Measurements from ENCODE around the gene MIB2.

The MIB2 gene

DNA sequence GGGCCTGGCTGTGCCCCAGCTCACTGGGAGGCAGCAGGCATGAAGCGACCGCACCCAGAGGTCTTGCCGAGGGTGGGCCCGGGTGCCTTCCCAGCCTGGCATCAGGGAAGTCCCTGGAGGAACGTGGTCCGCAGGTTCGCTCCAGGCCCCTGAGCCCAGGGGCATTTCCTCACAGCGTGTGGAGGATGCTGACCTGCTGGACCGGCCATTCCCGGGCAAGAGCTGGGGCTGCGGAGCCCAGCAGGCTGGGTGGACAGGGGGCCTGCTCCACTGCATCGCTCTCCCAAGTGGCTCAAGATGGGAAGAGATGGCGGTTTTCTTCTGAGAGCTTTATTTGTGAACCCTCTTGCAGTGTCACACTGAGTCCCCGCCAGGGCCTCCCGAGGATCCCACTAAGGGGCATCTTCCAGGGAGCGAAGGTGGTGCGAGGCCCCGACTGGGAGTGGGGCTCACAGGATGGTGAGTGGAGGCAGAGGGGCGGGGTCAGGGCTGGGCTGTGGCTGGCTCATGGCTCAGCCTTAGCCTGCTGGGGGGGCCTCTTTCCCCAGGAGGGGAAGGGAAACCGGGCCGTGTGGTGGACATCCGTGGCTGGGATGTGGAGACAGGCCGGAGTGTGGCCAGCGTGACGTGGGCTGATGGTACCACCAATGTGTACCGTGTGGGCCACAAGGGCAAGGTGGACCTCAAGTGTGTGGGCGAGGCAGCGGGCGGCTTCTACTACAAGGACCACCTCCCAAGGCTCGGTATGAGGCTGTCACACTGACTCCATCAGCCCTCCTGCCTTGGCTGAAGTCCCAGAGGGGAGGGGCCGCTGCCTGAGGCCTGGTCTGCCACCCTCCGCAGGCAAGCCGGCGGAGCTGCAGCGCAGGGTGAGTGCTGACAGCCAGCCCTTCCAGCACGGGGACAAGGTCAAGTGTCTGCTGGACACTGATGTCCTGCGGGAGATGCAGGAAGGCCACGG is 9.4 kb downstream of the MIB2 start:
- Histone ChIP-seq H3K4me1 (ENCODE audit: control insufficient read depth, insufficient read depth, low read length) (no peaks in the 10 kb centered on the region), H3K4me3 (ENCODE audit: low read depth, low read length) (no peak overlapping the region), H3K9me3 (ENCODE audit: control insufficient read depth, insufficient read depth, low read depth, low read length) (no peaks in the 10 kb centered on the region), H3K9ac (ENCODE audit: low read length) (no peak overlapping the region), H3K27ac (ENCODE audit: low read depth, low read length) (no peak overlapping the region), H3K36me3 (ENCODE audit: control insufficient read depth, insufficient read depth, low read length) (no peaks in the 10 kb centered on the region; the same call in 1 of the 2 replicates), H3K27me3 (ENCODE audit: control insufficient read depth, insufficient read depth, low read length) (no peaks in the 10 kb centered on the region)

DNA sequence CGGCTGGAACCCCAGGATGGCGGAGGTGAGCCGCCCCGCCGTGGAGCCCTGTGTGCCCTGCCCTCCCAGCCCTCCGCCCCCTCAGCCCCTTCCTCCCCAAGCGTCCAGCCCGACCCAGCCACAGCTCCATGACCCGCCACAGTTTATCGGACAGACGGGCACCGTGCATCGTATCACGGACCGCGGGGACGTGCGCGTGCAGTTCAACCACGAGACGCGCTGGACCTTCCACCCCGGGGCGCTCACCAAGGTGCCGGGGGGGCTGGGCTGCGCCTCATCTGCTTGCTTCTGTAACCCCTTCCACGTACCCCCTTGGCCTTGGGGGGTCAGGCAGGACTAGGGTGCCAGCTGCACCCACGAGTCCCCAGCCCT is 10.1 kb downstream of the MIB2 start:
- no peaks in the 10 kb centered on the region for H3K27me3 ChIP-seq (ENCODE audit: control insufficient read depth, insufficient read depth, low read length)
- no peaks in the 10 kb centered on the region for H3K4me1 ChIP-seq (ENCODE audit: control insufficient read depth, insufficient read depth, low read length)
- no peak overlapping the region for H3K9ac ChIP-seq (ENCODE audit: low read length)
- no peak overlapping the region for H3K4me3 ChIP-seq (ENCODE audit: low read depth, low read length)
- H3K9me3 ChIP-seq (ENCODE audit: control insufficient read depth, insufficient read depth, low read depth, low read length) = no peaks in the 10 kb centered on the region
- no peaks in the 10 kb centered on the region; the same call in 1 of the 2 replicates for H3K36me3 ChIP-seq (ENCODE audit: control insufficient read depth, insufficient read depth, low read length)
- H3K27ac ChIP-seq (ENCODE audit: low read depth, low read length) = no peak overlapping the region

GRCh38 chr1:1625824-1626206 is 10.5 kb downstream of the MIB2 start:
- Histone ChIP-seq H3K27ac (ENCODE audit: low read depth, low read length) (no peak overlapping the region), H3K36me3 (ENCODE audit: control insufficient read depth, insufficient read depth, low read length) (no peaks in the 10 kb centered on the region; the same call in 1 of the 2 replicates), H3K9ac (ENCODE audit: low read length) (no peak overlapping the region), H3K4me3 (ENCODE audit: low read depth, low read length) (no peak overlapping the region), H3K9me3 (ENCODE audit: control insufficient read depth, insufficient read depth, low read depth, low read length) (no peaks in the 10 kb centered on the region), H3K4me1 (ENCODE audit: control insufficient read depth, insufficient read depth, low read length) (no peaks in the 10 kb centered on the region), H3K27me3 (ENCODE audit: control insufficient read depth, insufficient read depth, low read length) (no peaks in the 10 kb centered on the region)

DNA sequence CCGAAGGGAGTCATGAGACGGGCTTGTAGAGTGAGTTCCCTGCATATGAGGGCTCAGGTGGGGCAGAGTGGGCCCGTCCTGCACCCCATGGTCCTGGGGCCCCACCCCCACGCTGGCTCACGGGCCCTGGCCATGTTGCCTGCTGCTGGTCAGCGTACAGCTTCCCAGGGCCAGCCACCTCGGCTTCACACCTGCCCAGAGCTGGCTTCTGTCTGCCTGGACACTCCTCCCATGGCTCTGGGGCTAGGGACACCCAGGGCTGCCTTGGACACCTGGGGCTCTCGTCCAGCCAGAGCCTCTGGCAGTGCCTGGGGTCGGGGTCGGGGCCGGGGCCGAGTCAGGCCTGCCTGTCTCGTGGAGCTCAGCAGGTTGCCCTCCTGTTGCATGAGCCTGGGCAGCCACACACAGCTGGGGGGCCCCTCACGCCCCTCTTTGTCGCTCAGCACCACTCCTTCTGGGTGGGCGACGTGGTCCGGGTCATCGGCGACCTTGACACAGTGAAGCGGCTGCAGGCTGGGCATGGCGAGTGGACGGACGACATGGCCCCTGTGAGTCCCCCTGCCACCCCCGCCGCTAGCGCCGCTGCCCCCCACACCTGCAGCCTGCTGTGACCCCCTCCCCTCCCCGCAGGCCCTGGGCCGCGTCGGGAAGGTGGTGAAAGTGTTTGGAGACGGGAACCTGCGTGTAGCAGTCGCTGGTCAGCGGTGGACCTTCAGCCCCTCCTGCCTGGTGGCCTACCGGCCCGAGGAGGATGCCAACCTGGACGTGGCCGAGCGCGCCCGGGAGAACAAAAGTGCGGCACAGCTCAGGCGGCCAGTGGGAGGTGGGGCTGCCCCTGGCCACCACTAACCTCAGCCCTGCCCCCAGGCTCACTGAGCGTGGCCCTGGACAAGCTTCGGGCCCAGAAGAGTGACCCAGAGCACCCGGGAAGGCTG is 11.2 kb downstream of the MIB2 start:
- Histone ChIP-seq H3K4me3 (ENCODE audit: low read depth, low read length) (no peak overlapping the region), H3K27ac (ENCODE audit: low read depth, low read length) (no peak overlapping the region), H3K9ac (ENCODE audit: low read length) (no peak overlapping the region)

DNA sequence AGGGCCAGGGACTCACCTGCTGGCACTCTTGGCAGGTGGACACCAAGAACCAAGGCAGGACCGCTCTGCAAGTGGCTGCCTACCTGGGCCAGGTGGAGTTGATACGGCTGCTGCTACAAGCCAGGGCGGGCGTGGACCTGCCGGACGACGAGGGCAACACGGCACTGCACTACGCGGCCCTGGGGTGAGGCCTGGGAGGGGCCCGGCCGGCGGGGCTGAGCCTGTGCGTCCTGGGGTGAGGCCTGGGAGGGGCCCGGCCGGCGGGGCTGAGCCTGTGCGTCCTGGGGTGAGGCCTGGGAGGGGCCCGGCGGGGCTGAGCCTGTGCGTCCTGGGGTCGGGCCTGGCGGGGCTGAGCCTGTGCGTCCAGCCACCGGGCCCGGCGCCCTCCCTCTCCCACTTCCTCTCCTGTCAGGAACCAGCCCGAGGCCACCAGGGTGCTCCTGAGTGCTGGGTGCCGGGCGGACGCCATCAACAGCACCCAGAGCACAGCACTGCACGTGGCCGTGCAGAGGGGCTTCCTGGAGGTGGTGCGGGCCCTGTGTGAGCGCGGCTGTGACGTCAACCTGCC is 12.0 kb downstream of the MIB2 start:
- Histone ChIP-seq H3K9ac (ENCODE audit: low read length) (no peak overlapping the region), H3K36me3 (ENCODE audit: control insufficient read depth, insufficient read depth, low read length) (no peaks in the 10 kb centered on the region; the same call in 1 of the 2 replicates), H3K9me3 (ENCODE audit: control insufficient read depth, insufficient read depth, low read depth, low read length) (no peaks in the 10 kb centered on the region), H3K27me3 (ENCODE audit: control insufficient read depth, insufficient read depth, low read length) (peaks cover 15% of the 10 kb centered on the region), H3K4me3 (ENCODE audit: low read depth, low read length) (no peak overlapping the region), H3K4me1 (ENCODE audit: control insufficient read depth, insufficient read depth, low read length) (no peaks in the 10 kb centered on the region), H3K27ac (ENCODE audit: low read depth, low read length) (no peak overlapping the region)

More for the DNA sequence above, 11.2 kb downstream of the MIB2 start:
- Histone ChIP-seq H3K9me3 (ENCODE audit: control insufficient read depth, insufficient read depth, low read depth, low read length) (no peaks in the 10 kb centered on the region), H3K27me3 (ENCODE audit: control insufficient read depth, insufficient read depth, low read length) (peaks cover 7% of the 10 kb centered on the region), H3K36me3 (ENCODE audit: control insufficient read depth, insufficient read depth, low read length) (no peaks in the 10 kb centered on the region; the same call in 1 of the 2 replicates), H3K4me1 (ENCODE audit: control insufficient read depth, insufficient read depth, low read length) (no peaks in the 10 kb centered on the region)

GRCh38 chr1:1627829-1628753 is 12.8 kb downstream of the MIB2 start:
- H3K4me1 ChIP-seq (ENCODE audit: control insufficient read depth, insufficient read depth, low read length) = no peaks in the 10 kb centered on the region
- H3K27ac ChIP-seq (ENCODE audit: low read depth, low read length) = no peak overlapping the region
- no peak overlapping the region for H3K9ac ChIP-seq (ENCODE audit: low read length)

GRCh38 chr1:1628754-1629429 is 13.6 kb downstream of the MIB2 start:
- Histone ChIP-seq H3K9me3 (ENCODE audit: control insufficient read depth, insufficient read depth, low read depth, low read length) (no peaks in the 10 kb centered on the region), H3K4me3 (ENCODE audit: low read depth, low read length) (peak overlapping the region; percentile 44; the same call in 1 of the 2 replicates), H3K27me3 (ENCODE audit: control insufficient read depth, insufficient read depth, low read length) (peaks cover 16% of the 10 kb centered on the region), H3K4me1 (ENCODE audit: control insufficient read depth, insufficient read depth, low read length) (no peaks in the 10 kb centered on the region), H3K36me3 (ENCODE audit: control insufficient read depth, insufficient read depth, low read length) (no peaks in the 10 kb centered on the region; the same call in 1 of the 2 replicates), H3K27ac (ENCODE audit: low read depth, low read length) (no peak overlapping the region), H3K9ac (ENCODE audit: low read length) (no peak overlapping the region)

More at GRCh38 chr1:1627829-1628753, 12.8 kb downstream of the MIB2 start:
- Histone ChIP-seq H3K36me3 (ENCODE audit: control insufficient read depth, insufficient read depth, low read length) (no peaks in the 10 kb centered on the region; the same call in 1 of the 2 replicates), H3K4me3 (ENCODE audit: low read depth, low read length) (no peak overlapping the region; the same call in 1 of the 2 replicates), H3K27me3 (ENCODE audit: control insufficient read depth, insufficient read depth, low read length) (peaks cover 16% of the 10 kb centered on the region), H3K9me3 (ENCODE audit: control insufficient read depth, insufficient read depth, low read depth, low read length) (no peaks in the 10 kb centered on the region)

DNA sequence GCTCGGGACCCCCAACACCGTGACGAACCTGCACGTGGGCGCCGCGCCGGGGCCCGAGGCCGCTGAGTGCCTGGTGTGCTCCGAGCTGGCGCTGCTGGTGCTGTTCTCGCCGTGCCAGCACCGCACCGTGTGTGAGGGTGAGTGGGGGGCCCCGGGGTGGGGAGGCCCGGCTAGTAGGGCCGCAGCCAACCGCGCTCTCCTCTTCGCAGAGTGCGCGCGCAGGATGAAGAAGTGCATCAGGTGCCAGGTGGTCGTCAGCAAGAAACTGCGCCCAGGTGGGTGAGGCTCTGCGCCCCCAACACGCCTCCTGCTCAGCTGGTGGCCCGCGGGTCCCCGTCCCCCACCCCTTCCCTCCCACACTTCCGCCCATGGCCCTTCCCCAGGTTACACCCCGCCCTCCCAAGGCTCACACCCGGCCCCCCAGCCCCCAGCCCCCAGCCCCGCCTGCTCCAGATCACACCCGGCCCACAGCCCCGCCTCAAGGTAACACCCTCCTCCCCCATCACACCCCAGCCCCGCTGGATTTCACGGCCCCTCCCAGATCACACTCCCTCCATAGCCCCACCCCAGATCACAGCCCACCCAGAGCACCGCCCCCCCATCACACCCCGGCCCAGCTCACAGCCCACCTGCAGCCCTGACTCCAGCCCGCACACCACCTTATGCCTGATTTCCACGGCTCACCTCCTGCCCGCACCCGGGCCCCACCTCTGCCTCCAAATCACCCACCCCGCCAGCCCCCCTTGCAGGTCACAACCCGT is 14.3 kb downstream of the MIB2 start:
- H3K36me3 ChIP-seq (ENCODE audit: control insufficient read depth, insufficient read depth, low read length) = no peaks in the 10 kb centered on the region; the same call in 1 of the 2 replicates
- H3K27ac ChIP-seq (ENCODE audit: low read depth, low read length) = no peak overlapping the region
- no peak overlapping the region for H3K9ac ChIP-seq (ENCODE audit: low read length)
- H3K4me1 ChIP-seq (ENCODE audit: control insufficient read depth, insufficient read depth, low read length) = no peaks in the 10 kb centered on the region
- peak overlapping the region; percentile 44; the same call in 1 of the 2 replicates for H3K4me3 ChIP-seq (ENCODE audit: low read depth, low read length)
- H3K27me3 ChIP-seq (ENCODE audit: control insufficient read depth, insufficient read depth, low read length) = peaks cover 16% of the 10 kb centered on the region
- H3K9me3 ChIP-seq (ENCODE audit: control insufficient read depth, insufficient read depth, low read depth, low read length) = no peaks in the 10 kb centered on the region

All from HUES6 (cell line).